ENCODE results near the gene KRTAP10-2.

GRCh38 chr21:44542716-44543115 is 8.6 kb downstream of the KRTAP10-2 start:
- no peak for TF ChIP-seq CTCF (IDR thresholded peaks at IDR 0.05)
- no peak for TF ChIP-seq POLR2A (IDR thresholded peaks at IDR 0.05)
